GM19043 (cell line): ENCODE data around the gene UBE2V1.
A peak's percentile ranks its signal among the peaks of the same experiment; 100 is the strongest.
"Not testable (repeated sequence)": the region's sequence is repeated elsewhere in the genome, so short reads cannot be mapped to it uniquely, and the experiment has no call there.

Experiments used
- ATAC-seq: cut with Tn5 transposase; IDR thresholded peaks from one replicate; pipeline ENCODE4 v1.9.1; 2021; ENCODE audit warnings: low read depth; ENCODE audit not compliant: unreplicated experiment

The UBE2V1 gene

DNA sequence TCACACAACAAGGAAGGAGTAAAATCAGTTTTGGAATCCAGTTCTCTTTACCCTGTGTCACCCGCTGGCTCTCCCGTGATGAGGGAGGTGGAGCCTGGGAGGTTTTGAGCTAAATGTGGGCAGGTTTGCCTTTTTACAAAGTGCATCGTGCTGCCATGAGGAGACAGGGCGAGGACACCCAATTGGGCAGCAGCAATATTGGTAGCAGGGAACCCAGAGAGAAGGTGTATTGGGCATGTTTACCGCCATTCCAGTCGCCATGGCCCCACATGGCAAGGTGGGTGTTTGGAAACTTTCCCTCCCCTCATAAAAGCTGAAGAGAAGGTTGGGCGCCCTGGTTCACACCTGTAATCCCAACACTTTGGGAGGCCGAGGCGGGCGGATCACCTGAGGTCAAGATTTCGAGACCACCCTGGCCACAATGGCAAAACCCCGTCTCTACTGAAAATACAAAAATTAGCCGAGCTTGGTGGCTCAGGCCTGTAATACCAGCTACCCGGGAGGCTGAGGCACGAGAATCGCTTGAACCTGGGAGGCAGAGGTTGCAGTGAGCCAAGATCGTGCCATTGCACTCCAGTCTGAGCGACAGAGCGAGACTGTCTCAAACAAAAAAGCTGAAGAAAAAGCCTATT is 3.5 kb upstream of the UBE2V1 start:
- ATAC-seq, result no peak

DNA sequence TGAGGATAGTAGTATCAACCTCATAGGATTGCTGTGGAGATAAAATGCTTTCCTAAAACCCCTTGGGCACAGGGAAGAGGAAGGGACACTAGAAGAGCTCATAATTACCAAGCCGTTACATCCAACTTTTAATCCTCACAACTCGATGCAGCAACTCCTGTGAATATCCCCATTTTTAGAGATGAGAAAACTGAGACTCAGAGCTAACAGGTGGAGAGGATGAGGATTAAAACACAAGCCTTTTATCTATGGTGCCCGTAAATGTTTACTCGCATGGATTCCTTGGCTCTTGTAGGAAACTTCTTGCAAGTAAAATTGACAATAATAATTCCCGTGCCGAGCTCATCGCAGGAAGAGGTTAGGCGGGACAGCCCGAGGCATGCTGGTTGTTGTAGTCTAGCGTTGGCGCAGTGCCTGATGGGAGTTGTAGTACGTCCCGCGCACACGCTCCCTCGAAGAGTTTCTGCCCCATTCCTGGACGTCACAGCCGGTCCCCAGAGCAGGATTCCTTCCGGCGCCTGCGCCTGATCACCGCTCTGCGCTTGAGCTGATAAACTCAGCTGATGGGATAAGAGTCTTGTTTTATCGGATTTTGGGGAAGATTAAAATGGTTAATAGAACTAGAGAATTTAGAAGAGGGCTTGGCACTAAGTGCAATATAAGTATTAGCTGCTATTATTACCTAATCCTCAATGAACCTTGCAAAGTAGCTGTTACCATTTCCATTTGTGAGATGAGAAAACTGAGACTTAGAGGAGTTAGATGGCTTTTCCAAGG is 2.8 kb upstream of the UBE2V1 start:
- peak; percentile 77 for ATAC-seq

DNA sequence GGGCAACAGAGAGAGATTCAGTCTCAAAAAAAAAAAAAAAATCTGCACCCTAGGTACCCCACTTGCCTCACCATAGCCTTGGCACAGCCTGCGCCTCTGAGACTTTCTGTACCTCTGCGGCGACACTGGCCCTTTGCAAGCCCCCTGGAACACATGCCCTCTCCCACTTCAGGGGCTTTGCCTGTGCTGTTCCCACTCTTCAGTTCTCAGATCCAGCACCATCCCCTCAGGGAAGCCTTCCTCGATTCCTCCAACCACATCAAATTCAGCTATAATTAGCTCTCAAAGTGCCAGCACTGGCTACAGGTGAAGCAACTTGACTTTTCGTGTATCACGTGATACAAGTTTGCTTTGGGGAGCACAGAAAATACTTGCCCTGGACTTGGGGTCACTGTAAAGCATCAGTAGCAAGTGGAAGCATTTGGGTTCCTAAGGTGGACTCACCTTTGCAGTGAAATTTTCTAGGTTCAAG is 2.1 kb upstream of the UBE2V1 start:
- ATAC-seq, result no peak

DNA sequence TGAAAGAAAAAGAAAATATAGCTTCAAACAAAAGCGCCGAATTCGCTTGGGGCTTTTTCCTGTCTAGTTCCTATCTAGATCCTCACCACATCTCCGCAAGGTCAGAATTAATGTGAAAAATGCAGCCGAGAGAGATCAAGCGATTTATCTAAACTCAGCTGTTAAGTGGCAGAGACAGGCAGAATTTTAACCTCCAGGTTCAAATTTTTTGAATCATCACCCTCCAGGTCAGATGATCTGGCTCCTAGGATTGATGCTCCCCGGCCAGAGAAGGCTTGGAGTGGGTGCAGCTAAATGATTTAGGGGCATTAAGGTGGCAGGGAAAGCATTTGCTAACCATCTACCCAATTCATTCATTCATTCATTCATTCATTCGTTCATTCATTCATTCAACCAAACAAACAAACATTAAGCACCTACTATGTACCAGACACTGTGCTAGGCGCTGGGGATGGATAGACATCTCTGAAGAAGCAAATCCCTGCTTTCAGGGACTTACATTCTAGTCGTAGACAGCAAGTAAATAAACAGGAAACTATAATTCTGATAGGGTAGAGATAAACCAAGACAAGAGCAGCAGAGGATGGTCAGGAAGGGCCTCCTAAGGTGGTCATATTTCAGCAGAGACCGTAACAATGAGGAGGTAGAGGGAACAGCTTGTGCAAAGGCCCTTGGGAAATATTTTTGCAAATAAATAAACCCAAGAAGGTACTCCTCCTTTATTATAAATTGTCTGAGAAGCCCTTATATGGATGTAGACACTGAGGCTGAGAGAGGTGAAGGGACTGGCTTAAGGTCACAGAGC is 672 bp upstream of the UBE2V1 start:
- ATAC-seq, result no peak

DNA sequence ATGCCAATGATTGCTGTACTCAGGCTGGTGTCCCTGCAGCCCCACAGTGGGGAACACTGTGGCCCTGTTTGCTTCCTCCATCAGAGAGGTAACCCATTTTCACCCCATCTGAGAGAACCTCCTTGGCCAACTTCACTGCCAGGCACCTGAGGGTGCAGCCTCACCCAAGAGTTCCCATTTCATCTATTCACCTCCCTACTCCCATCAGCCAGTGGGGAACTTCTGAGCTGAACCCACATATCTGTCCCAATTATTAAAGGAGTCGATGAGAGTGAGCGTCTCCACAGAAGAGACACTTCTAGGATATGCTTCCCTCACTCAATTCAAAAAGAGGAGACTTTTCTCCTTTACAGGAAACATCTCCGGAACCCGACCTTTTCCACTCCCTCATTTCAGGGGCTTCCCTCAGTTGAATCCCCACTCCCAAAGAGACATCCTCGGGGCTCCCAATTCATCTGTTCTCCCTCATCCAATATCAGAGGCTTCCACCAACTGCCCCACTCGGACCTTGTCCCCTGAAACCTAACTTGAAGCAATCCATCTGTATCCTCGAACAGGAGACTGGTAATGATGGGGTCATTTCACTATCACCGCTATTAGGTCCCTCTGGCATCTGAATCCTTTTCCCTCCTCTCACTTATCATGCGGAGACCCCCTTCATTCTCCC is 988 bp downstream of the UBE2V1 start:
- ATAC-seq, result no peak

DNA sequence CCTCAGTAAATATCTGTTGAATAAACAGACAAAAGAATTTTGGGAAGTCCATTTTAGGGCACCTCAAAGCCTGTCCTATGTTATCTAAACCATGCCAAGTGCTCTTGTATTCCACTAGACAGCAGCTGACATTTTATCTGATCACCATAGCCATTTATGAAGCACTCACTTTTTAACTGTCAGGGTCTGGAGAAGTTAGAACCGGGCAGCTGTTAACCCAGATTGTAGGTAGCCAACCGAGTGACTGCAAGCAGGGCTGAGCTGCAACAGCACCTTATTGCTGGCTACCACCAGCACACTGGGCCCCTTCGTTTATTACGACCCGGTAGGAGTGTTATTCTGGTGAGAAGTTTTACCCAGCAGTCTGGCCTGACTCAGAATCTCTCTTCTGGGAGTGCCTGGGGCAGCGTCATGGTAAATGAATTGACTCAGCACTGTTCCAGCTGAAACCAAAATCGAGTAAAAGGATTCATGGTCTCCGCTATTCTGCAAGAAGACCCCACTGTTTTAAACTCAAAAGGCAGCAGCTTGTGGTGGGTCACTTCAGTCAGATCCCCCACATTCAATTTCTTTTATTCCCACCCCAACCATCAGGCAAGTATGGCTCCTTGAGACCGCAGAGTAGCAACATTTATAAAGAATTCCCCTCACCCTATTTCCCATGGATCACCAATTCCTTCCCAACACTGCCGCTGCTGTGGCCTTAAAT is 1.7 kb downstream of the UBE2V1 start:
- ATAC-seq, result no peak

DNA sequence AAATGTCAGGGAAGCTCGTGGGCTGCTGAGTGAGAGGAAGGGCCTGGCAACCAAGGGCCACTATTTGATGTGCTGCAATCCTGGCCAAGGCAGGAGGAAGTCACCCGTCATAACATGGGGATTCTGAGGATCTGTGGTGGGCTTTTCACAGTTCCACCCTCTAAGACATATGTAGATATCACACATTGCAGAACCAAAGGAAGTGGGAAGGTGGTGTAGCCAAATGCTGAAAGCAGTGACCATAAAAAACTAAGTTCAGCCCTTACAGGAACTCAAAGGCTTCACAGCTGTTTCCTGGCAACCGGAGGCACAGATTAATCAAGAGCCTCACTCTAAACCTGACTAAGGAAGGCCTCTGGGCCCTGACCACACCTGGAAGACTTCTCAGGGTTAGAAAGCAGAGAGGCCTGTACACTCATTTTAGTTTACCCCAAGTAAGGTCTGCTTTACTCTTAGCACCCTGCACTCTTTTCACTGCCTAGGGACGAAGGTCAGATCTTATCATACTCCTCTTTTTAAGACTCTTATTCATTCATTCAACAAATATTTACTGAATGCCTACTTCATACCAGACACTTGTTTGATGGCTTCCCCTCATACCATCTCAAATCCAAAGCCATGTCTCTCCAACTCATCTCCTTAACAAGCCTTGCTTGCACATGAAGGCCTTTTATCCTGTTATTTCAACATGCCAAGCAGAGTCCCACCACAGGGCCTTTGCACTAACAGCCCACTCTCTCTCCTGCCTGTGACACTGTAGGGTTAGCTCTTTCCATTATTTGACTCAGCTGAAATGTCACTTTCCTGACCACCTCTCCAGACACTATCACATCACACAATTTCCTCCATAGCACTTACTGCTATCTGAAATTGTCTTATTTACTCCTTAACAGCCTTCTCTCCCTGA is 2.6 kb downstream of the UBE2V1 start:
- ATAC-seq, result peak; percentile 52

DNA sequence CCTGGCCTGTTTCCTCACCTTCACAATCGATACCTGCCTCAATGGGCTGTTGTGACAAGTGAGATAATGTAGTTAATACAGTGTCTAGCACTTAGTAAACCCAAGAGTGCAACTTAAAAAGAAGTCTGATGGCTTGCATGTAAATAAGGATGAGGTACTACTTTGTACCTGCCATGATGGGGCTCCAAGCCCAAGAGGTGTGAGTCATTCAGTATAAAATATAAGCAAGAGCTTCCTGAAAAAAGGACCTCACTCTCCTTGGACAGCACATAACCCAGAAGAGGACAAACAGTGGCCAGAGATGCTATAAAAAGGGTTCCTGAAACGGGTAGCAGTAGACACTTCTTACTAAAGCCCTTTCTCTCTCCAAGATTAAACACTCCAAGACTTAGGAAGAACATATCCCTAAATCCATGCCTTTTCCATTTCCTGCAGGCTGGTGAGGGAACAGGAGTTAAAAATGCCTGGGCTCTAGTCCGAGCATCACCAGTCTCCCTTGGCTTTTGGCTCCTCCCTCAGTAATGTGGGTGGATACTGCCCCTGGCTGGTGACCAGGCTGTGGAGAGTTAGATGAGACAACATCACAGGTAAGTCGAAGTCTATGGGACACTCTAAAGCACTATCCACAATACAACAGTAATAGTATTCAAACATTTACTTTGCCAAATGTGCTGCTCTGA is 4.3 kb downstream of the UBE2V1 start:
- no peak for ATAC-seq

DNA sequence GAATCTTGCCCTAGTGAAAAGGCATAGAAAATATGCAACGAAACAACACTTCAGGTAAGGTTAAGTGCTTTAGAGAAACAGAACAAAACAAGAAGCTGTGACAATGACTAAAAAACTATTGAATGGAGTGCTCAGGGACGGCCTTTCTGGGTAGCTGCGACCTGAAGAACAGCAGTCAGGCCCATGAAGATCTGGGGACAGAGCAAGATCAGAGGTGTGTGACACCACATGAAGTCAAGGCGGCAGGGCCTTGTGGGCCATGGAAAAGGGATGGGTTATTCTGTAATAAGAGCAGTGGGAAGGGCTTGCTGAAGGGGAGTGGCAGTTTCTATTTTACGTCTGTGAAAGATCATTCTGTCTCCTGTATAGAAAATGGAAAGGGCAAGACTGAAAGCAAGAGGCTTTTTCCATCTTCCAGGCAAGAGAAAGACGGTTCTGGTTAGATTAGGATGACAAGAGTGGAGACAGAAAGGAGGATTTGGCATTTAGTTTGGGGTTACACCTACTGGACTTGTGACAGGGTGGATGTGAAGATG is 5.1 kb downstream of the UBE2V1 start:
- no peak for ATAC-seq

DNA sequence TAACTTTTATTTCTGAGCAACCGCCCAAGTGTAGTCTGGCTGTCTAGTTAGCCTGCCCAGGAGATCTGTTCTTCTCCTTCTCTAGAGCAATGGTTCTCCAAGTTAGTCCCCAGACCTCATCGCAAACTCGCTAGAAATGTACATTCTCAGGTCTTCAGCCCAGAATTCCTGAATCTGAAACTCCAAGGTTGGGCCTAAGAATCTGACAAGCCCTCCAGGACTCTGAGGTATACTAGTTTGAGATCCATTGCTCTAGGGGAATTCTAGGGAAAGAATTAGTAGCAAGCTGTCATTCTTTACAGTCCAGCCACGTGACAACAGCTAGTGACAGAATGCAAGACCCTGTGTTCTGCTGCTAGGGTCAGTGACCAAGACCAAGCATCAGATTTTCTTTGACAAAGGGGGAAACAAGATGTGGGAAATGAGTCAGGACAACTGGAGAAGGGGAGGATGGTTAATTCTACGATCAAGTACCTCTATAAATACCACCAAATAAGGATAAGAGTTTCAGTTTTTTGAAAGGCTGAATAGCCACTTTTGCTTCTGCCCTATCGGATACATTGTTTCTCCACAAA is 5.8 kb downstream of the UBE2V1 start:
- no peak for ATAC-seq

DNA sequence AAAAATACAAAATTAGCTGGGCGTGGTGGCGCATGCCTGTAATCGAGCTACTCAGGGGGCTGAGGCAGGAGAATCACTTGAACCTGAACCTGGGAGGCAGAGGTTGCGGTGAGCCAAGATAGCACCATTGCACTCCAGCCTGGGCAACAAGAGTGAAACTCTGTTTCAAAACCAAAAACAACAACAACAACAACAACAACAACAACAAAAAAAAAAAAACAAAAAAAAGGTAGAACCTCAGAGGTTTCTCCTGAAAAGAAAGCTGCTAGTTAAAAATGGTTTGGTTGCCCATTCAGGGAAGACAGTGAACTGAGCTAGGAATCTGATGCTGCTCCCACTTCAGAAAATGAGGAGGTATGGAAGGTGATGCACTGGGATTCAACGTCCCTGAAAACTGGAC is 6.3 kb downstream of the UBE2V1 start:
- ATAC-seq, result not testable (repeated sequence)

DNA sequence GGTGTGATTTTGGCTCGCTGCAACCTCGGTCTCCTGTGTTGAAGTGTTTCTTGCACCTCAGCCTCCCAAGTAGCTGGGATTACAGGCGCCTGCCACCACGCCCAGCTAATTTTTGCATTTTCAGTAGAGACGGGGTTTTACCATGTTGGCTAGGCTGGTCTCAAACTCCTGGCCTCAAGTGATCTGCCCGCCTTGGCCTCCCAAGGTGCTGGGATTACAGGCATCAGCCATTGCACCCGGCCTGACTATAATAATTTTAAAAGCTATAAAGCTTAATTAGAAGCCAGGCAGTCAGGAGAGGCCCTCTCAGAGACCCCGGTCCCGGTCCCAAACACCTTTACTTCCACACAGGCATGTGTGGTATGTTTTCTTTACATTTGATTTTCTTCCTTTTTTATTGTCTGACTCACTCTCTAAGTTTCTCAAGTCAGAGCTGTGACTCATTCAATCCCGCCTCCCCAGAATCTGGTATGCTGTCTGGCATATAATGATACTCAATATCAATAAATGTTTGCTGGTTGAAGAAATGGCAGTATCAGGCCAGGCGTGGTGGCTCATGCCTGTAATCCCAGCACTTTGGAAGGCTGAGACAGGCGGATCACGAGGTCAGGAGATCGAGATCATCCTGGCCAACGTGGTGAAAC is 9.4 kb downstream of the UBE2V1 start:
- ATAC-seq, result not testable (repeated sequence)

DNA sequence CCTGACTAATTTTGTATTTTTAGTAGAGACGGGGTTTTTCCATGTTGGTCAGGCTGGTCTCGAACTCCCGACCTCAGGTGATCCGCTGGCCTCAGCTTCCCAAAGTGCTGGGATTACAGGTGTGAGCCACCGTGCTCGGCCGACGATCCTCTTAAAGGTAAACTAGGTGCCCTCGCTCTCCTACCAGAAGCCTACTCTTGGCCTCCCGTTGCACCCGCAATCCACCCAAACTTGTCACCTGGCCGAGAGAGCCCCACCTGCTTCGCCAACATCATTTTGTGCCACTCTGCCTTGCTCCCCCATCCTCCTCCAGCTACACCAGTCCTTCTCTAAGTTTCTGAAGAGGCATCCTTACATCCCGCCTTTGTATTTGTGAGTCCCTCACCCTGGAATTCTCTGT is 10.4 kb downstream of the UBE2V1 start:
- ATAC-seq, result not testable (repeated sequence)

DNA sequence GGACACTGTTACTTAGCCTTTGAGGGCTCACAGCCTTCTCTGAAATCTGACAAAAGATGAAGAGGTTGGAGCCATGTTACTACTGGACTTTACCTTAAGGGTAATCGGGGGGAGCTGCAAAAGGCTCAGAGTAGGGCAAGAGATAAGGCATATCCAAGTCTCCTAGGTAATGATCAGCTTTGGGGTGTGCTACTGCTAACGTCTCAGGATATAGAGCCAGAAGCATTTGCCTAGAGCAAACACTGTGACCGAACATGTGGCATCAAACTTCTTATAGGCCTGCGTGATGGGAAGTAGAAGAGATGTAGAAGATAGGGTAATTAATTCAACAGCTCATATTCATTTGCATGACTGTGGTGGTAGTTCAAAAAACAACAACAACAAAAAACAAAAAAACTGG is 11.1 kb downstream of the UBE2V1 start:
- no peak for ATAC-seq

DNA sequence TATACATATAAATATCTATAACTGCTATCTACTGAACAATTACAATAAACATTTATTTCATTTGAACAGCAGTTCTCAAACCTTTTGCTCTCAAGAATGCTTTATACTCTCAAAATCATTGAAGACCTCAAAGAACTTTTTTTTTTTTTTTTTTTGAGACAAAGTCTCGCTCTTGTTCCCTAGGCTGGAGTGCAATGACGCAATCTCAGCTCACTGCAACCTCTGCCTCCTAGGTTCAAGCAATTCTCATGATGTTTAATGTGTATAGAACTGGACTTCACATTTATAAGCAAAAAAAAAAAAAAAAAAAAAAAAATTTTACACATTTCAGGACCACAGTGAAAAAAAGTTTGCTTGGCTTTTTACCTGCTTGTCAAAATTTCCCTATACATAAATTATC is 11.7 kb downstream of the UBE2V1 start:
- ATAC-seq, result no peak

DNA sequence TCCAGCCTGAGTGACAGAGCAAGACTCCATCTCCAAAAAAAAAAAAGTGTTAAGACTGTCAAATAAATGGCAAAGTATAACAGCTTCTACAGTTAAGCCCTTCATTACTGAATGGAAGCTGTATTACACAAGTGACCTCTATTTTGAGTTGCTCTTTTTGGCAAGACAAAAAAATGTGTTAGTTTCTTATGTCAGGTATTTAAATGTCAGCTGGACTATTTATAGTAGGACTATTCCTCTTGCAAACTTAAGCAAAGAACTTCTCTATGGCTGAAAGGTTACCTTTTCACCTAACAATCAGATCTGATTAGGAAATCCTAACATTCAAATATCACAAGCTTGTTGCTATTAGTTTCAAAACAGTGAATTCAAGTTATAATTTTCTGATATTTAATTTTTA is 12.4 kb downstream of the UBE2V1 start:
- ATAC-seq, result no peak

DNA sequence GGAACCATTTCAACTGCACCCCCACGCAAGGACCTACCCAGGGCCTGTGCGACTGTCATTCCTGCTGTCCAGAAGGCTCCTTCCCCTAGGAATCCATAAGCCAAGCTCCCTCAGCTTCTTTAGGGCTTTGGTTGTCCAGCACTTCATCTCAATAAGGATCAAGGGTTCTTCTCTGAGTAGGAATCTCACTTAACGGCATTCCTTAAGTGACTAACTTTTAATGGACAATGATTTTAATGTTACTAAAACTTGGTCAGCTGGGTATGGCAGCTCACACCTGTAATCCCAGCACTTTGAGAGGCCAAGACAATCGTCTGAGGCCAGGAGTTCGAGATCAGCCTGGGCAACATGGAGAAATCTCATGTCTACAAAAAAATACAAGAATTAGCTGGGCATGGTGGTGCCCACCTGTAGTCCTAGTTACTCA is 13.4 kb downstream of the UBE2V1 start:
- ATAC-seq, result no peak

DNA sequence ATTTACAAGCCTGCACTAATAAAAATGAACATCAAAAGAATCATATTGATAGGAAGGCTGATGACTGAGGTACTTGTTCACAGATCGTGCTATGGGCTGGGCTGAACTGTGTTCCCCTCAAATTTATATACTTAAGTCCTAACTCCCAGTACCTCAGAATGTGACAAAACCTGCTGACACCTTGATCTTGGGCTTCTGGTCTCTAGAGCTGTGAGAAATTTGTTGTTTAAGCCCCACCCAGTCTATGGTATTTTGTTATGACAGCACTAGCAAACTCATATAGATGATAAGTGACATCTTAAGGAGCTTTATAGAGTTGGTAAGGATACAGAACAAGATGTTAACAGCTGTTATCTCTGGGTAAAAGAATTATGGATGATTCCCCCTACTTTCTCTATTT is 13.8 kb downstream of the UBE2V1 start:
- no peak for ATAC-seq
